Spinal cord (tissue), 10 donors: ENCODE results near the gene TNIP2. TPM values are rescaled to one million over a fixed set of nuclear protein-coding genes. Genes with fewer than 3 reads are reported as not detected.
"Not testable (repeated sequence)": the region's sequence is repeated elsewhere in the genome, so short reads cannot be mapped to it uniquely, and the experiment has no call there.

Experiments
- DNase-seq, 6 donors: peaks; one replicate each; pipeline versions ENCODE4 v3.0.0 to v3.0.0-alpha.2; 2013 to 2015; ENCODE audit warnings: low spot score in 6 of 6, low read depth in 4 of 6
- H3K27ac ChIP-seq: one replicate; pipeline ENCODE4 v1.5.1; 2013; ENCODE audit warnings: low read depth, low read length, control low read depth
- H3K27me3 ChIP-seq: one replicate; pipeline ENCODE4 v1.6.1; 2013; ENCODE audit warnings: low read length; ENCODE audit not compliant: control insufficient read depth, insufficient read depth
- H3K36me3 ChIP-seq: one replicate; pipeline ENCODE4 v1.6.1; 2013; ENCODE audit warnings: low read length; ENCODE audit not compliant: control insufficient read depth, insufficient read depth
- H3K4me1 ChIP-seq: one replicate; pipeline ENCODE4 v1.6.1; 2013; ENCODE audit warnings: low read length; ENCODE audit not compliant: control insufficient read depth, insufficient read depth
- H3K4me3 ChIP-seq: one replicate; pipeline ENCODE4 v1.5.1; 2013; ENCODE audit warnings: low read depth, low read length, control low read depth
- H3K9me3 ChIP-seq: one replicate; pipeline ENCODE4 v1.6.1; 2013; ENCODE audit warnings: low read length; ENCODE audit not compliant: control insufficient read depth, insufficient read depth
- WGBS: methylation state at CpG from one replicate; pipeline ENCODE4 v1.1.5; 2013; ENCODE audit warnings: missing lambda C conversion rate; ENCODE audit not compliant: insufficient coverage; 5-methylcytosine and 5-hydroxymethylcytosine counted together
- polyA plus RNA-seq, 2 donors: library from polyadenylated mRNA; unstranded; fragments of 120-200 nt; gene quantifications; one replicate each; pipeline ENCODE4 v1.2.1, GENCODE V29; 2013; ENCODE audit not compliant: insufficient read length in 2 of 2
- total RNA-seq, 2 donors: library from RNA; depleted of rRNA in 1 of 2; stranded (reverse); fragments of 120-200 nt in 1 of 2; fragments of >200 nt in 1 of 2; gene quantifications; one replicate each; pipeline versions ENCODE4 v1.2.3 to v1.2.4, GENCODE V29; 2013 to 2014
- donor health status: healthy.

TNIP2 gene
- total and polyA plus RNA-seq, 4 donors = 6.6 to 18.6 (median 17.2) TPM

- H3K27ac ChIP-seq = no peak overlapping the region
These were observed 32.0 kb upstream of the TNIP2 start for GRCh38 chr4:2788101-2788500.

GRCh38 chr4:2787230-2788100 is 31.3 kb upstream of the TNIP2 start:
- Histone ChIP-seq H3K4me3 (no peak overlapping the region), H3K9me3 (no peaks in the 10 kb centered on the region), H3K4me1 (peaks cover 31% of the 10 kb centered on the region), H3K27ac (no peak overlapping the region), H3K36me3 (no peaks in the 10 kb centered on the region), H3K27me3 (no peaks in the 10 kb centered on the region)
- DNase-seq = no peak
- WGBS = 78% methylated on average over 13 of the region's 18 CpGs

More at GRCh38 chr4:2788101-2788500, 32.0 kb upstream of the TNIP2 start:
- H3K4me1 ChIP-seq = peaks cover 34% of the 10 kb centered on the region
- no peaks in the 10 kb centered on the region for H3K36me3 ChIP-seq
- no peak overlapping the region for H3K4me3 ChIP-seq
- H3K27me3 ChIP-seq = no peaks in the 10 kb centered on the region
- H3K9me3 ChIP-seq = no peaks in the 10 kb centered on the region
- 74% methylated on average over 2 of the region's 7 CpGs for WGBS
- no peak for DNase-seq

- H3K4me3 ChIP-seq = no peak overlapping the region
- no peaks in the 10 kb centered on the region for H3K27me3 ChIP-seq
- H3K9me3 ChIP-seq = no peaks in the 10 kb centered on the region
- 89% methylated on average over 8 of the region's 9 CpGs for WGBS
- H3K4me1 ChIP-seq = peaks cover 24% of the 10 kb centered on the region
- H3K36me3 ChIP-seq = no peaks in the 10 kb centered on the region
- no peak overlapping the region for H3K27ac ChIP-seq
- DNase-seq = no peak
These were observed 30.7 kb upstream of the TNIP2 start for GRCh38 chr4:2786794-2787229.

GRCh38 chr4:2786152-2786671 is 30.1 kb upstream of the TNIP2 start:
- no peak for DNase-seq
- H3K4me1 ChIP-seq = peaks cover 18% of the 10 kb centered on the region
- H3K27ac ChIP-seq = no peak overlapping the region
- H3K27me3 ChIP-seq = no peaks in the 10 kb centered on the region
- 91% methylated on average over 5 of the region's 7 CpGs for WGBS
- no peaks in the 10 kb centered on the region for H3K9me3 ChIP-seq
- no peak overlapping the region for H3K4me3 ChIP-seq
- H3K36me3 ChIP-seq = no peaks in the 10 kb centered on the region

GRCh38 chr4:2785613-2786012 is 29.5 kb upstream of the TNIP2 start:
- no peak overlapping the region for H3K4me3 ChIP-seq
- no peaks in the 10 kb centered on the region for H3K36me3 ChIP-seq
- WGBS = 29% methylated on average over 2 of the region's 4 CpGs
- H3K9me3 ChIP-seq = no peaks in the 10 kb centered on the region
- H3K27me3 ChIP-seq = no peaks in the 10 kb centered on the region
- H3K27ac ChIP-seq = no peak overlapping the region
- no peak for DNase-seq
- peaks cover 18% of the 10 kb centered on the region for H3K4me1 ChIP-seq

- Histone ChIP-seq H3K36me3 (no peaks in the 10 kb centered on the region), H3K9me3 (no peaks in the 10 kb centered on the region), H3K4me3 (no peak overlapping the region), H3K27me3 (no peaks in the 10 kb centered on the region), H3K27ac (no peak overlapping the region), H3K4me1 (peaks cover 16% of the 10 kb centered on the region)
- no CpG with 5 or more reads among the region's 4 CpGs for WGBS
- DNase-seq = no peak
These were observed 27.7 kb upstream of the TNIP2 start for GRCh38 chr4:2783790-2784189.

- Histone ChIP-seq H3K4me3 (no peak overlapping the region), H3K27me3 (no peaks in the 10 kb centered on the region), H3K36me3 (no peaks in the 10 kb centered on the region), H3K27ac (no peak overlapping the region), H3K4me1 (peaks cover 3% of the 10 kb centered on the region), H3K9me3 (no peaks in the 10 kb centered on the region)
- 94% methylated on average over 6 of the region's 10 CpGs for WGBS
- no peak for DNase-seq
These were observed 25.8 kb upstream of the TNIP2 start for GRCh38 chr4:2781911-2782310.

- not testable (repeated sequence) for H3K4me3 ChIP-seq, DNase-seq, H3K27ac ChIP-seq, H3K4me1 ChIP-seq, H3K36me3 ChIP-seq, H3K9me3 ChIP-seq, H3K27me3 ChIP-seq
- 100% methylated on average over 1 of the region's 5 CpGs for WGBS
These were observed 24.5 kb upstream of the TNIP2 start for GRCh38 chr4:2780643-2781042.

- Histone ChIP-seq H3K4me1 (no peaks in the 10 kb centered on the region), H3K4me3 (no peak overlapping the region), H3K9me3 (no peaks in the 10 kb centered on the region), H3K36me3 (no peaks in the 10 kb centered on the region), H3K27ac (no peak overlapping the region), H3K27me3 (no peaks in the 10 kb centered on the region)
- no peak for DNase-seq
- 71% methylated on average over 2 of the region's 3 CpGs for WGBS
These were observed 15.1 kb upstream of the TNIP2 start for GRCh38 chr4:2771264-2771663.

GRCh38 chr4:2768921-2769336 is 12.8 kb upstream of the TNIP2 start:
- 40% methylated on average over 4 of the region's 15 CpGs for WGBS
- no peaks in the 10 kb centered on the region for H3K9me3 ChIP-seq
- H3K4me1 ChIP-seq = peaks cover 2% of the 10 kb centered on the region
- H3K27me3 ChIP-seq = no peaks in the 10 kb centered on the region
- no peak overlapping the region for H3K4me3 ChIP-seq
- H3K36me3 ChIP-seq = no peaks in the 10 kb centered on the region
- no peak overlapping the region for H3K27ac ChIP-seq
- no peak for DNase-seq
